Keratinocyte (primary cell): ENCODE measurements around the gene C12orf60. TPM values are rescaled to one million over a fixed set of nuclear protein-coding genes. Genes with fewer than 3 reads are reported as not detected.

Experiments
- DNase-seq: peaks from one replicate; pipeline ENCODE4 v3.0.0-alpha.2; 2011; ENCODE audit warnings: low read depth, missing footprints, low spot score
- FAIRE-seq: peaks from 2 replicates; lab custom pipeline; 2011; peaks lifted over from hg19 to GRCh38; lab: Jason Lieb, UNC
- H2AFZ ChIP-seq: 2 replicates; pipeline ENCODE4 v1.6.0; 2012; ENCODE audit warnings: low read length, control low read depth, inconsistent platforms; ENCODE audit not compliant: control insufficient read depth
- H3K27ac ChIP-seq: 2 replicates; pipeline ENCODE4 v1.5.1; 2011; ENCODE audit warnings: low read length; ENCODE audit not compliant: control insufficient read depth, insufficient read depth
- H3K27me3 ChIP-seq: 3 replicates; pipeline ENCODE4 v1.6.0; 2011; ENCODE audit warnings: low read length; ENCODE audit not compliant: control insufficient read depth, insufficient read depth; ENCODE audit errors: extremely low read depth
- H3K36me3 ChIP-seq, 2 experiments: 2 replicates in 1 of 2; 3 replicates in 1 of 2; pipeline ENCODE4 v1.5.1; 2011; ENCODE audit warnings: low read length in 2 of 2, mild to moderate bottlenecking in 1 of 2; ENCODE audit not compliant: control insufficient read depth in 2 of 2, insufficient read depth in 2 of 2; ENCODE audit errors: extremely low read depth in 1 of 2
- H3K4me1 ChIP-seq: 3 replicates; pipeline ENCODE4 v1.5.1; 2011; ENCODE audit warnings: low read length; ENCODE audit not compliant: control insufficient read depth, insufficient read depth; ENCODE audit errors: extremely low read depth
- H3K4me2 ChIP-seq: 3 replicates; pipeline ENCODE4 v1.6.0; 2011; ENCODE audit warnings: low read depth, low read length; ENCODE audit not compliant: control insufficient read depth, insufficient read depth; ENCODE audit errors: extremely low read depth
- H3K4me3 ChIP-seq, 3 experiments: fragments of 200-600 bp in 1 of 3; sonication (generic) in 1 of 3; 2 replicates in 2 of 3; 3 replicates in 1 of 3; pipeline ENCODE4 v1.5.1; 2011 to 2016; ENCODE audit warnings: low read length in 3 of 3, mild to moderate bottlenecking in 3 of 3, control low read depth in 2 of 3, inconsistent platforms in 1 of 3, low read depth in 1 of 3, mixed read lengths in 1 of 3, mixed run types in 1 of 3, moderate library complexity in 1 of 3; ENCODE audit not compliant: control insufficient read depth in 2 of 3, insufficient read depth in 2 of 3; ENCODE audit errors: extremely low read depth in 1 of 3
- H3K79me2 ChIP-seq: 2 replicates; pipeline ENCODE4 v1.6.0; 2012; ENCODE audit warnings: low read length; ENCODE audit not compliant: control insufficient read depth, insufficient read depth
- H3K9ac ChIP-seq: 3 replicates; pipeline ENCODE4 v1.6.0; 2011; ENCODE audit warnings: low read length; ENCODE audit not compliant: control insufficient read depth, insufficient read depth; ENCODE audit errors: extremely low read depth
- H3K9me1 ChIP-seq: 3 replicates; pipeline ENCODE4 v1.6.0; 2011; ENCODE audit warnings: low read length; ENCODE audit not compliant: control insufficient read depth, insufficient read depth; ENCODE audit errors: extremely low read depth
- H3K9me3 ChIP-seq: 2 replicates; pipeline ENCODE4 v1.5.1; 2012; ENCODE audit warnings: low read depth, low read length; ENCODE audit not compliant: control insufficient read depth
- H4K20me1 ChIP-seq: 3 replicates; pipeline ENCODE4 v1.6.0; 2011; ENCODE audit warnings: low read length; ENCODE audit not compliant: control insufficient read depth, insufficient read depth; ENCODE audit errors: extremely low read depth
- EZH2 ChIP-seq: IDR thresholded peaks from one replicate; pipeline ENCODE4 v1.6.1; 2012; ENCODE audit warnings: inconsistent platforms, mild to moderate bottlenecking, low read length, moderate library complexity
- dilution Hi-C: fragments of 300-500 bp; cut with MboI; formaldehyde crosslinking; loops from one replicate; pipeline ENCODE4 v1.7.0; 2020; ENCODE audit warnings: low sequenced_read_pairs; ENCODE audit not compliant: extremely low pct_ligation_motif_present
- polyA plus RNA-seq, 5 experiments: library from polyadenylated mRNA; depleted of rRNA in 3 of 5; stranded (reverse) in 3 of 5; stranded (forward) in 1 of 5; unstranded in 1 of 5; fragments of >200 nt; gene quantifications; 1 replicate in 1 of 5; 2 replicates in 3 of 5; 3 replicates in 1 of 5; pipeline versions ENCODE4 v1.2.1 to v1.2.3, GENCODE V29; 2011 to 2012; ENCODE audit warnings: missing spikeins in 2 of 5, low read depth in 1 of 5, low replicate concordance in 1 of 5
- TF ChIP-seq, protein P1 (sequence below), 3 experiments: IDR thresholded peaks in 1 of 3; conservative IDR thresholded peaks in 1 of 3; optimal IDR thresholded peaks in 1 of 3; 2 replicates in 2 of 3; 3 replicates in 1 of 3; pipeline versions ENCODE3 to v1.5.1; 2011; ENCODE audit warnings: low read length in 3 of 3, mild to moderate bottlenecking in 3 of 3, moderate library complexity in 2 of 3, control low read depth in 1 of 3, inconsistent platforms in 1 of 3; ENCODE audit not compliant: insufficient read depth in 2 of 3; ENCODE audit errors: extremely low read depth in 1 of 3

The C12orf60 gene
- polyA plus RNA-seq, 1 donor (not counting 4 experiments of a cell fraction or from before 2014, with no cell fraction given): 3.2 TPM

DNA sequence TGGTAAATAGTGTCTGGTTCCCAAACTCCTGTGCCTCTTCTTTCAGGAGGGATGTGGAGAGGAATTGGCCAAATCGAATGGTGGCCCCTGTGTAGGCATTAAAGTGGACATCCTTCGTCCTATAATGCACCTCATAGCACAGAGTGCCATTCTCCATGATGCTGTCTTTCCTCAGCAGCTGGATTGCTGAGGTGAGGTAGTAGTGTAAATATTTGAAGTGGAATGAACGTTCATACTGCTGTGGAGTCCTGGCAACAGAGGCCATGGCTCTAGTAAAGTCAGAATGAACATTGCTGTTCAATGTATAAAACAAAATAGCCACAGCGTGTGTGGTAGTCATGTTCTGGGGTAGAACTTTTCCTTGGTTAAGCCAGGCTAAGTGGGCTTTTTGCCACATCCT is 37.1 kb downstream of the C12orf60 start:
- Histone ChIP-seq H3K79me2 (no peaks in the 10 kb centered on the region), H3K27ac (no peak overlapping the region), H3K4me1 (peaks cover 23% of the 10 kb centered on the region), H3K9me1 (no peaks in the 10 kb centered on the region), H3K9ac (no peak overlapping the region), H2AFZ (no peak overlapping the region), H4K20me1 (no peaks in the 10 kb centered on the region), H3K36me3 (no peaks in the 10 kb centered on the region), H3K4me3 (no peak overlapping the region), H3K27me3 (no peaks in the 10 kb centered on the region), H3K4me2 (no peak overlapping the region), H3K9me3 (no peaks in the 10 kb centered on the region)
- TF ChIP-seq EZH2: no peak
- TF ChIP-seq, protein P1, sequence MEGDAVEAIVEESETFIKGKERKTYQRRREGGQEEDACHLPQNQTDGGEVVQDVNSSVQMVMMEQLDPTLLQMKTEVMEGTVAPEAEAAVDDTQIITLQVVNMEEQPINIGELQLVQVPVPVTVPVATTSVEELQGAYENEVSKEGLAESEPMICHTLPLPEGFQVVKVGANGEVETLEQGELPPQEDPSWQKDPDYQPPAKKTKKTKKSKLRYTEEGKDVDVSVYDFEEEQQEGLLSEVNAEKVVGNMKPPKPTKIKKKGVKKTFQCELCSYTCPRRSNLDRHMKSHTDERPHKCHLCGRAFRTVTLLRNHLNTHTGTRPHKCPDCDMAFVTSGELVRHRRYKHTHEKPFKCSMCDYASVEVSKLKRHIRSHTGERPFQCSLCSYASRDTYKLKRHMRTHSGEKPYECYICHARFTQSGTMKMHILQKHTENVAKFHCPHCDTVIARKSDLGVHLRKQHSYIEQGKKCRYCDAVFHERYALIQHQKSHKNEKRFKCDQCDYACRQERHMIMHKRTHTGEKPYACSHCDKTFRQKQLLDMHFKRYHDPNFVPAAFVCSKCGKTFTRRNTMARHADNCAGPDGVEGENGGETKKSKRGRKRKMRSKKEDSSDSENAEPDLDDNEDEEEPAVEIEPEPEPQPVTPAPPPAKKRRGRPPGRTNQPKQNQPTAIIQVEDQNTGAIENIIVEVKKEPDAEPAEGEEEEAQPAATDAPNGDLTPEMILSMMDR (optimal IDR thresholded peaks at IDR 0.05 in 1 of 3, IDR thresholded peaks at IDR 0.05 in 1 of 3, conservative IDR thresholded peaks at IDR 0.05 in 1 of 3; ENCODE audit: extremely low read depth in 1 of 3, insufficient read depth in 2 of 3, low read length in 3 of 3): no peak
- DNase-seq: no peak
- dilution Hi-C loops: no loop called here
- FAIRE-seq: no peak

DNA sequence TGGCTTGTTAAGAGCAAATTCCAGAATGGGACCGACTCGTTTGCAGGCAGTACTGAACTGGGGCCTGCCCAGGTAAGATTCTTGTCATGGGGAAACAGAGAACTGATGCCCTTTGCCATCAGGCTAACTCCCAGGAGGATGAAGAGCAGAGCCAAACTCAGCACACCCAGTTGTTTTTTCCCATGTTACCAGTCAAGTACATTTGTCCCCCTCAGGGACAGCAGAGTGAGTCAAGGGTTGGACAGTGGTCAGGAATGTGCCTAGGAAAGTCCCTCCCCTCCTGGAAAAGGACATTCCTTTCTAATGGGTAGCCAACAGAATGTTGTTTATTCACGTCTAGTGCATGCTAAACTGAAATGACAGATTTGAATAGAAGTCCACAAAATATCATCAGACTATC is 38.3 kb downstream of the C12orf60 start:
- Histone ChIP-seq H3K4me3 (no peak overlapping the region), H3K9ac (no peak overlapping the region), H3K79me2 (no peaks in the 10 kb centered on the region), H3K9me3 (no peaks in the 10 kb centered on the region), H4K20me1 (no peaks in the 10 kb centered on the region), H3K36me3 (no peaks in the 10 kb centered on the region), H3K4me1 (peaks cover 14% of the 10 kb centered on the region), H3K27me3 (no peaks in the 10 kb centered on the region), H2AFZ (peak overlapping the region; percentile 7), H3K4me2 (peak overlapping the region; percentile 44), H3K27ac (no peak overlapping the region), H3K9me1 (no peaks in the 10 kb centered on the region)
- no peak for TF ChIP-seq EZH2
- TF ChIP-seq, protein P1 (optimal IDR thresholded peaks at IDR 0.05 in 1 of 3, IDR thresholded peaks at IDR 0.05 in 1 of 3, conservative IDR thresholded peaks at IDR 0.05 in 1 of 3; ENCODE audit: extremely low read depth in 1 of 3, insufficient read depth in 2 of 3, low read length in 3 of 3): no peak
- DNase-seq (no peak), FAIRE-seq (peak; percentile 85)
- dilution Hi-C loops: no loop called here
